SKM-1 (cell line): ENCODE measurements around the gene ZNF549.
"Not testable (repeated sequence)": the region's sequence is repeated elsewhere in the genome, so short reads cannot be mapped to it uniquely, and the experiment has no call there.

Source experiments
- DNase-seq: peaks from one replicate; lab custom pipeline; 2025; ENCODE audit not compliant: unreplicated experiment; lab: John Stamatoyannopoulos, UW

The ZNF549 gene

DNA sequence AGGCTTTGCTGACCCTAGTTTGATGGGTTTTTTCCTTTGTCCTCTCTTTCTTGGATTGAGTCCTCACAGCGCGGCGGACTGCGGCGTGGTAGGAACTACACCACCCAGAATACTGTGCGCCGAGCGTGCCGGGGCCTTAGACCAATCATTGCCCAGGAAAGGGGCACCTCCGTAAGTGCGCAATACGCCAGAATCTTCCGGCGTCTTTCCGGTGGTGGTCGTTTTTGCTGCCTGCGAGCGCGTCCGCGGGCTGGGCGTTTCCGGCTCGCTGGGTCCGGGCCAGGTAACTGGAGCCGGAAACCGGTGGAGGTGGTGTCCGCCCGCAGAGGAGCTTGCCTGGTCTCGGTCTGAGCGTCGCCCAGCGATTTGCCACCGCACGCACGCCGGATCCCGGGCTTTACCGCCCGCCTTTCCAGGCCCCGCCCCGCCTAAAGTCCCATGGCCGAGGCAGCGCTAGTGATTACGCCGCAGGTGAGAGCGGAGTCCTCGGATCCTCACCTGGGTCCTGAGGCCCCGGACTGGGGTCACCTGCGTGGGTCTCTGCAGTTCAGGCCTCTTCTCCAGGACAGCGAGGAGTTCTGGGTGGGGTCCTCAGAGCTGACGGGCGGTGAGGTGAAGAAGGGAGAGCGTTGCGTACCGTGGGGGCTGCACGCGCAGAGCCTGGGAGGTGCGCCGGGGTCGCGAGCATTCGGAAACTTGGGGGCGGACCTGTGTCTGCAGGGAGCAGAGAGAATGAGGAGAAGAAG is at the start of gene ZNF549:
ZNF549 (plus strand) TSS at position 221 of the 746 bp plus-strand sequence; CDS start at position 439, 218 bp downstream.
- DNase-seq: peak; percentile 28

DNA sequence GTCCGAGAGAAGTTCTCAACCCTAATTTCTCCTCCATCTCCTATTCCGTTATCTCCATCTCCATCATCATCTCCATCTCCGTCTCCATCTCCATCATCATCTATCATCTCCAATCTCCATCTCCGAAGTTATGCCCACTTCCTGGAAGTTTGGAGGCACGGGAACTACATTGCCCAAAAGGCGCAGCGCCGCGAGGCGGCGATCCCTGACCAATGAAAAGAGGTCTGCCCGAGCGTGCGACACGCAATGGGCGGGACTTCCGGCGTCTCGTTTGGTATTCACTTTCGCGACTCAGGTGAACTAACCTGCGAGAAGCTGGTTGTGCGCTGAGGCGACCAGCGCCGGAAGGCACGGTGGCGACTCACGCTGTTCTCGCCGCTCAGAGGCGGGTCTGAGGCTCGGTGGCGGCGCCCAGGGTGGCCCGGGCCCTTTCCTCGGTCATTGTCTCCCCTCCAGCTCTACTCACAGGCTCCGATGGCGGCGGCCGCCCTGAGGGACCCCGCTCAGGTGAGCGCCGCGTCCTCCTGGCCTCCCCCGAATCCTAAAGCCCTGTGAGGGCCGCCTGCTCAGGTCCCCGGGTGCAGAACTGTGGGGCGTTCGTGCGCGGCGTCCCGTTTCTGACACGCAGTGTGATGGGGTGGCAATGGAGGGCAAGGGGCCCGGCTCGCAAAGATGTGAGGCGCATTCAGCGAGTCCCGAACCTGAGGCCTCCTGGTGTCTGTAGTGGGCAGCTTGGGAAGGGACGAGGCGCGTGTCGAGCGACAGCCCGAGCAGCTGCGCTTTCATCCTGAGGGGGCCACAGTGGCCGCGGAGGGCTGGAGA is 39.5 kb upstream of the ZNF549 start, which contains the start of gene ZNF419:
ZNF419 (plus strand) TSS at position 274 of the 822 bp plus-strand sequence; CDS start at position 475, 201 bp downstream.
- peak; percentile 14 for DNase-seq

DNA sequence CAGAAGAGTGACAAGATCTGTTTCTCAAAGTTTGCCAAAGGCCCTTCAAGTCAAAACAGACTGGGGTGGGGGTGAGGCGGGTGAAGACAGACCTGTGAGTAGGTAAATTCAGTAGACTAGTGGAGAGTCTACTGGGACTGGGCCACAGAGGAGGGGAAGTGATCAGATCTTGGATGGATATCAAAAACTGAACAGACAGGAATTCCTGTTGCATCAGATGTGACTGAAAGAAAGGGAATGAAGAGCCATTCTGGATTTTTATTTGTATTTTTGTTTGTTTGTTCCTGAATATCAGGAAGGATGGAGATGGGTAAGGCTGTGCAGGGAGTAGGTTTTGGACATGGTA is 38.9 kb upstream of the ZNF549 start:
- not testable (repeated sequence) for DNase-seq

DNA sequence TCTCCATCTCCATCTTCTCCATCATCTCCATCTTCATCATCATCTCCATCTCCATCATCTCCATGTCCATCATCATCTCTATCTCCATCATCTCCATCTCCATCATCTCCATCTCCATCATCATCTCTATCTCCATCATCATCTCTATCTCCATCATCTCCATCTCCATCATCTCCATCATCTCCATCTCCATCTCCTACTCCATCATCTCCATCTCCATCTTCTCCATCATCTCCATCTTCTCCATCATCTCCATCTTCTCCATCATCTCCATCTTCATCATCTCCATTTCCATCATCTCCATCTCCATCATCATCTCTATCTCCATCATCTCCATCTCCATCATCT is 27.9 kb upstream of the ZNF549 start:
- DNase-seq: not testable (repeated sequence)

DNA sequence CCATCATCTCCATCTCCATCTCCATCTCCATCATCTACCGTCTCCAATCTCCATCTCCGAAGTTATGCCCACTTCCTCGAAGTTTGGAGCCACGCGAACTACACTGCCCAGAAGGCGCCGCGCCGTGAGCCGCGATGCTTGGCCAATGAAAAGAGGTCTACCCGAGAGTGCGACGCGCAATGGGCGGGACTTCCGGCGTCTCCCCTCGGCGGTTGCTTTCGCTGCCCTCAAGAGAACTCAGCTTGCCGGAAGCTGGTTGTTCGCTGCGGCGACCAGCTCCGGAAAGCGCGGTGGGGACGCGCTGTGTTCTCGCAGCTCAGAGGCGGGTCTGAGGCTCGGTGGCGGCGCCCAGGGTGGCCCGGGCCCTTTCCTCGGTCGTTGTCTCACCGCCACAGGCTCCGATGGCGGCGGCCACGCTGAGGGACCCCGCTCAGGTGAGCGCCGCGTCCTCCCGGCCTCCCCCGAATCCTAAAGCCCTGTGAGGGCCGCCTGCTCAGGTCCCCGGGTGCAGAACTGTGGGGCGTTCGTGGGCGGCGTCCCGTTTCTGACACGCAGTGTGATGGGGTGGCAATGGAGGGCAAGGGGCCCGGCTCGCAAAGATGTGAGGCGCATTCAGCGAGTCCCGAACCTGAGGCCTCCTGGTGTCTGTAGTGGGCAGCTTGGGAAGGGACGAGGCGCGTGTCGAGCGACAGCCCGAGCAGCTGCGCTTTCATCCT is 27.3 kb upstream of the ZNF549 start, which contains the start of gene ZNF773:
ZNF773 (plus strand) TSS at position 259 of the 716 bp plus-strand sequence; CDS start at position 402, 143 bp downstream.
- DNase-seq: peak; percentile 66

DNA sequence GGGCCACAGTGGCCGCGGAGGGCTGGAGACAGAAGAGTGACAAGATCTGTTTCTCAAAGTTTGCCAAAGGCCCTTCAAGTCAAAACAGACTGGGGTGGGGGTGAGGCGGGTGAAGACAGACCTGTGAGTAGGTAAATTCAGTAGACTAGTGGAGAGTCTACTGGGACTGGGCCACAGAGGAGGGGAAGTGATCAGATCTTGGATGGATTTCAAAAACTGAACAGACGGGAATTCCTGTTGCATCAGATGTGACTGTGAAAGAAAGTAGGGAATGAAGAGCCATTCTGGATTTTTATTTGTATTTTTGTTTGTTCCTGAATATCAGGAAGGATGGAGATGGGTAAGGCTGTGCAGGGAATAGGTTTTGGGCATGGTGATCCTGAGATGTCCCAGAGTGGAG is 26.8 kb upstream of the ZNF549 start:
- DNase-seq: not testable (repeated sequence)

DNA sequence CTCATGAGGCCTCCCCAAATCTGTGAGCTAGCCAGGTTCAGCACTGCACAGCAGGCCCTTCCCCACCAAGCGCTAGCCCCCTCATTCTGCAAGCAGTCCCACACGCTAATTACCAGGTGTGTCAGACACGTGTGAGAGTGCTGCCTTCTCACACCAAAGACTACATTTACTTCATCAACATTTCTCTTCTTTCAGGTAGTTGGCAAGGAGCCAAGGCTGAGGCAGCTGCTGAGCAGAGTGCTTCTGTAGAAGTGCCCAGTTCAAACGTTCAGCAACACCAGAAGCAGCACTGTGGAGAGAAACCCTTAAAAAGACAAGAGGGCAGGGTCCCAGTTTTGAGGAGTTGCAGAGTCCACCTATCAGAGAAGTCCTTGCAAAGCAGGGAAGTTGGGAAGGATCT is 21.0 kb upstream of the ZNF549 start:
- no peak for DNase-seq

DNA sequence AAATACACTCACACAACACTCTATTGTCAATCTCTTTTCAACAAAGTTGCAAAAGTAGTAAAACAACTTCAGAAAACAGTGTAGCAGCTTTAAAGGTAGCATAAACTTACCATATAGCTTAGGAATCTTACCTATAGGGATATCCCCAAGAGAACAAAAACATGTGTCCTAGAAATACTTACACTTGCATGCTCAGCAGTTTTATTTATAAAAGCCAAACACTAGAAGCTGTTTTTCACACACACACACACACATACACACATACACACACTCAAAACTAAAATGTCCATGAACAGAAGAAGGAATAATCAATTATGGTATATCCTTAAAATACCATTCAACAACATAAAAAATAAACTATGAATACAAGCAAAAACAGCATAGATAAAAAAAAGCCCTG is 15.7 kb upstream of the ZNF549 start:
- no peak for DNase-seq

DNA sequence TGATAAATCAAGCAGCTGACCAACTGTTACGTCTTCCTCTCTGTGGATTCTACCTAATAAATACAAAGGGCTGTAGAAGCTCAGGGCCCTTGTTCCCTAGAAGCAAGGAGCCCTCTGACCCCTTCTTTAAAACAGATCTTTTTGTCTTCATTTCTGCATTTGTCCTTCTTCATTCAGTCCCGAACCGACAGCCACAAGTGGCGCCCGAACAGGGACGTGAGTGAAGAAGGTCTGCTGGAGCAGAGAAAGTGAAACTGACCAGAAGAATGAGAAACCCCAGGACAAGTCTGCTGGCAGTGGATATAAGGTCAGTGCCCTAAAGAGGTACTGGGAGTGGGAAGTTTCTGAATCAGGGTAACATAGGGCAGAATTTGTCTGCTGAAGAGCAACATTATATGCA is 14.3 kb upstream of the ZNF549 start:
- DNase-seq: no peak

DNA sequence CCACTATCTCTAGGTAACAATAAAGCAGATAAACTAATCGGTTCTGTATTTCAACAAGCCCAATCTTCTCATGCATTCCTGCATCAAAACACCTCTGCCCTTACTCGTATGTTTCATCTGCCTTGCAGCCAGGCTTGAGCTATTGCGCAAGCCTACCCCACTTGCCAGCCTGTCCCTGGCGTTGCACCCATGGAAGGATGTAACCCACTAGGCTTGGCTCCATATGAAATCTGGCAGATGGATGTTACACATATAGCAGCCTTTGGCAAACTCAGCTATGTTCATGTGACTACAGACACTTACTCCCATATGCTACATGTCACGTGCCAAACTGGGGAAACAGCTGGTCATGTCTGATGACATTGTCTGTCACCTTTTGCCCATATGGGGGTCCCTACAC is 11.9 kb upstream of the ZNF549 start:
- no peak for DNase-seq

DNA sequence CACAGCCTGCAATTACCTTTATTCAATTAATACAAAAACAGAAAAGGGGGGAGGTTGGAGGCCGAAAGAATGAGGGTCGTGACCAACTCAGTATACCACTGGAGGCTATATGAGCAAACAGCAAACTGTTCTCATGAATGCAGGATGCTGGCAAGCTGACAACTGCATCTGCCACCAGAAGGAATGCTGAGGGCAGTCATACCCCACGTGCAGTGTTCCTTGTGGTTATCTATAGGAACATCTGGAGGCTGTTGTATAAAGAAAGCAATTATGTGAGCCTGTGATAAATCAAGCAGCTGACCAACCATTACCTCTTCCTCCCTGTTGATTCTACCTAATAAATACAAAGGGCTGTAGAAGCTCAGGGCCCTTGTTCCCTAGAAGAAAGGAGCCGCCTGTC is 9.1 kb upstream of the ZNF549 start:
- DNase-seq: not testable (repeated sequence)

DNA sequence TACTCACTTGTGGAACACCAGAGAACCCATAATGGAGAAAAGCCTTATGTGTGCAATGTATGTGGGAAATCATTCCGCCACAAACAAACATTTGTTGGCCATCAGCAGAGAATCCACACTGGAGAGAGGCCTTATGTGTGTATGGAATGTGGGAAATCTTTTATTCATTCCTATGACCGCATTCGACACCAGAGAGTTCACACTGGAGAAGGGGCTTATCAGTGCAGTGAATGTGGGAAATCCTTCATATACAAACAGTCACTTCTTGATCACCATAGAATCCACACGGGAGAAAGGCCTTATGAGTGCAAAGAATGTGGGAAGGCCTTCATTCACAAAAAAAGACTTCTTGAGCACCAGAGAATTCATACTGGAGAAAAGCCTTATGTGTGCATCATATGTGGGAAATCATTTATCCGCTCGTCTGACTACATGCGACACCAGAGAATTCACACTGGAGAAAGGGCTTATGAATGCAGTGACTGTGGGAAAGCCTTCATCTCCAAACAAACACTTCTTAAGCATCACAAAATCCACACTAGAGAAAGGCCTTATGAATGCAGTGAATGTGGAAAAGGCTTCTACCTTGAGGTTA is 10.9 kb downstream of the ZNF549 start:
- DNase-seq: no peak

DNA sequence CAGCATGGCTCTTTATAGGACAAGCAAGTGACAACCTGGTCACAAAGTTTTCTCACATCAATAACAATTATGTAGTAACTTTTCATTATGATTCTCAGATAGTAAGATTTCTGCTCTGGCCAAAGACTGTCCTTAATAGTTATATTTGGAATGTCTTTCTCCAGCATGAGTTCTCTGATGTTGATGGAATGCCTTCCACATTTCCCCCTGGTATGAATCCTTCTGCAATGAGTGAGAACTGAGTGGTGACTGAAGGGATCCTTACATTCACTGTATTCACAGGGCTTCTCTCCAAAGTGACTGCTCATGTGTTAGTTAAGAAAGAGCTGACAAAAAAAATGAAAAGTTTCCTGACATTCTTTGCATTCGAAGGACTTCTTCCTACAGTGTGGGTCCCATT is 19.4 kb downstream of the ZNF549 start:
- DNase-seq: no peak

DNA sequence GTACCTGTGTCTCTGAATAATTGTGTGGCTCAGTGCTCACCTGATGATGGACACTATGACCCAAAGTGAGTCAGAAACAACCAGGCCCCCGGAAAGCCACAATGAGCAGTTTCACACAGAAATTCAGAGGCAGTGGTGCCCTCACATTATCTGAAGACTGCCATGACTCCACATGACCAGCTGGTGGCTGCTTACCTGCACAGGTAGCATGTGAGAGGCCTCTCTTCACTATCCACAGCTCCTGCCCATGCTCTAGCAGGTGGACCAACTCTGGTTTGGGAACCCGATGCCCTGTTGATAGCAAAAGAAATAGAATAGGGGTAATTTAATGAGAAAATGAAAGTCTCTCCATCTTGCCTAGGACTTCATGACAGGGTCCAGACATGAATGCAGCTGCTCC is 25.3 kb downstream of the ZNF549 start:
- no peak for DNase-seq

DNA sequence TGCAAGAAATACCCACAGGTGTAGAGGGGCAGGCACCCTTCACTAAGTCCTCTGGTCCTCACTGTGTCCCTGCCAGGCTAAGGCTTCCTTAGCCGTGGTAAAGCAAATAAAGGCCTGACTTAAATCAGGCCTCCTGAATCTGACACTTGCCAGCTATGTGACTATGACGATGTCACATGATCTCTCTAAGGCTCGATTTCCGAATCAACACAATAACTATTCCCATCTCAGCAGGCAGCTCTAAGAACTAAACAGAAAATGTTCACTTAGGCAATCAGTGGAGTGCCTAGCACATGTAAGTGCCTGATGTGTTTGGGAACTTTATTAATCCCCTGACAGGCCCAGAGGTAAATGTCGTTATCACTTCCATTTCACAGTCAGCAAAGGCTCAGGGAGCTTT is 30.5 kb downstream of the ZNF549 start:
- DNase-seq: no peak

DNA sequence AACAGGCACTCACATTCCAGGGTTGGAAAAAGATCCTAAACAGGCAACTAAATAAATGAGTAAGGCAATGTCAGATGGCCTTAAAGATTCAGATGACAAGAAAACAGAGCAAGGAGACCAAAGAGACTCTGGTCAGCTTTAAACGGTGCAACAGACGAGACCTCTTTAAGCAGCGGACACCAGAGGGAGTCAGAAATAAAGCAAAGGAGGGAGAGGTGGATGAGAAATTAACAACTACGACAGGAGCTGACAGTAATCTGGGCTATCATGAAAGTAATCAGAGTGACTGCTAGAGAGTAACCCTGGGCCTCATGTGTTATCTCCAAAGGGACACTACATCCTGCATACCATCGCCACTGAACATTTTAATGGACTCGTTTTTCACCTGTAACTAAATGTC is 31.4 kb downstream of the ZNF549 start:
- no peak for DNase-seq

DNA sequence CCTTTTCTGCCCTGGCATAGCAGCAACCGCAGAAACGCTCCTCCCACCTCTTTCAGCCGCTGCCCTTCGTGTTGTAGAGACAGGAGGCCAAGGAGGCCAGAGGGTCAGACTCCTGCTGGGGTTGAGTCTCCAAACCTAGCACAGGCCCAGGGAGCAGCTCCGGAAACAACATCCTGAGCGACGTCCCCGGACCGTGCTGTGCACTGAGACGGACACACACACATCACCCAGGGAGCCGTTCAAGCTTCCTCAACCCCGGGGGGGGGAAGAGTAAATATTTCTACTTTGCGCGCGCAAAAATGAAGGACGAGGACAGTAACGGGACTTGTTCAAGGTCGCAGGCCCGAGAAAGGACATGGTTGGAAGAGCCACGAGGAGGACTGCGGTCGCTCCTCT is 31.9 kb downstream of the ZNF549 start:
- no peak for DNase-seq

DNA sequence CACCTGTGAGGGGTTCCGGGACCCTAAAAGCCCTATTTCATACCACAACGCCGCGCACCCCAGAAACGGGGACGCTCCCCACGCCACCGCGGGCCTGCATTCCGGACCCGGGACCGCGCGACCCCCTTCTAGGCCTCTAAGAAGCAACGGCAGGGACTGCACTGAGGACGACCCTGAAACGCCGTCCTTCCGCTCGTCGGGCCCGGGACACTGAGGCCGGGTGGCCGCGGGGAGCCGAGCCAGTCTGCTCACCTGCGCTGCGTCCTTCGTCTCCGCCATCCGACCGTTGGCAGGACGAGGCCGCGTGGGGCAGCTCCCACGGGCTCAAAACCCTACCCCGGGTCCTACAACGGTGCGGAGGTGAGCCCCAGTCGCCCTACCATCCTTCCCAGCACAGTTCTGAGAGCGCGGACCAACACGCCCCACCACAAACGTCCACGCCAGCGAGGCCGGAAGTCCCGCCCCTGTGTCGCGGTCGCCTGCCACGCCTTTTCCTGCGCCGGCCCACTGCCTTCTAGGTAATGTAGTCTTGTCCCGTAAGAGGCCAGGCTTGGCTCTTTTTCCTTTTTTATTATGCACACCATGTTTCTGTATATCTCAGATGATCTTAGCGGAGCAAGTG is 32.4 kb downstream of the ZNF549 start, which contains the start of gene ZNF550:
ZNF550 (minus strand) TSS at position 460 of the 622 bp plus-strand sequence; CDS start at position 279, 181 bp downstream.
- peak; percentile 55 for DNase-seq

DNA sequence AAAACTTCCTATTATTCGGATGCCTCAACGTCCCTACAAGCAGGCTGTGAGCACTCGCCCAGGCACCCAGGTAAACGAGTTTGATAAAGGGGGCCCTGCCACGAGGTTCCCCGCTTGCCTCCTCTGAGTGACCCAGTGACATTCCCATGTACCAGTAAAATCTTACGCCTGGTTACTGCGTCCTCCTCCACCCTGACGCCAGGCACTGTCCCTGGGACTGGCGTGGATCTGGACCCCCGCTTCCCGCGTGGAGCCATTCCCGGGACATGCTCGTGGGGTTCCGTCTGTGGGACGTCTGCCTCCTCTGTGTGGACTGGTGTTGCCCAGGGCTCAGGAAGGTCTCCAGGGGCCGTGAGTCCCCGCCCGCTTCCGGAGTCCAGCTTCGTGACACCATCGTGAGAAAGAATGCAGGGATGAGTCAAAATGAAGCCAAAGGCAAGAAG is 32.9 kb downstream of the ZNF549 start:
- DNase-seq: no peak

DNA sequence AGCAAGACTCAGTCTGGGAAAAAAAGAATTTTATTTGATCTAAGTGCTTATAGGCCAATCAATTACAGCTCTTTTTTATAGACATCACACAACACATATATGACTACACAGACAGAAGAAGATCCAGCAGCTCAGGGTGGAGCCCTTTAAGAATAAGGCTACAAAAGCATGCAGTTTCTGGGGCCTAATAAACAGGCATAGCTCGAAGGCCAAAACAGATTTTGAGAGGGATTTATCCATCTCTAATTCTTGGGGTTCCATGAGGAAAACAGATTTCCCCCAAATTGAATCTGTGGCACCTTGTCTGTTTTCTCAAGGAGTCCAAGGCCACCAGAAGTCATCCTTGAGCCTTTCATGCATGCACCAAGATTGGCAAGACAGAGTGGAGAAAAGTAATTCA is 36.4 kb downstream of the ZNF549 start:
- DNase-seq: no peak
